SK-N-SH treated with all-trans-retinoic acid at 6 μM for 48 hours (cell line): ENCODE measurements around the gene PARP16.

Experiments
- ARNTL ChIP-seq: fragments of 450-650 bp; formaldehyde crosslinking; IDR thresholded peaks from 2 replicates; pipeline ENCODE4 v1.5.0; 2020; ENCODE audit warnings: low read depth, mild to moderate bottlenecking, moderate library complexity, borderline replicate concordance
- GLIS3 ChIP-seq: fragments of 250-450 bp; sonication (Bioruptor Pico); IDR thresholded peaks from 2 replicates; pipeline ENCODE4 v1.5.0; 2020; ENCODE audit warnings: mild to moderate bottlenecking, moderate library complexity
- ISL1 ChIP-seq: fragments of 250-450 bp; sonication (Bioruptor Pico); IDR thresholded peaks from 2 replicates; pipeline ENCODE4 v2.1.2; 2022; ENCODE audit warnings: mild to moderate bottlenecking, moderate library complexity
- OSR1 ChIP-seq: fragments of 250-450 bp; sonication (Bioruptor Pico); IDR thresholded peaks from 2 replicates; pipeline ENCODE4 v1.8.0; 2022; ENCODE audit warnings: moderate library complexity, mild to moderate bottlenecking, inconsistent platforms
- PPARA ChIP-seq: fragments of 250-450 bp; sonication (Bioruptor Pico); IDR thresholded peaks from 2 replicates; pipeline ENCODE4 v1.5.0; 2020; ENCODE audit warnings: mild to moderate bottlenecking, borderline replicate concordance
- RARB ChIP-seq: fragments of 250-450 bp; sonication (Bioruptor Pico); IDR thresholded peaks from 2 replicates; pipeline ENCODE4 v1.8.0; 2021; ENCODE audit warnings: mild to moderate bottlenecking, moderate library complexity
- SNAI2 ChIP-seq: fragments of 250-450 bp; sonication (Bioruptor Pico); IDR thresholded peaks from 2 replicates; pipeline ENCODE4 v1.5.0; 2020; ENCODE audit warnings: mild to moderate bottlenecking, moderate library complexity
- TCF4 ChIP-seq: fragments of 250-450 bp; sonication (Bioruptor Pico); IDR thresholded peaks from 2 replicates; pipeline ENCODE4 v1.8.0; 2021; ENCODE audit warnings: mild to moderate bottlenecking, moderate library complexity, borderline replicate concordance
- TOX ChIP-seq: fragments of 250-450 bp; sonication (Bioruptor Pico); IDR thresholded peaks from 2 replicates; pipeline ENCODE4 v1.8.0; 2021; ENCODE audit warnings: mild to moderate bottlenecking, moderate library complexity, borderline replicate concordance
- ZNF70 ChIP-seq: fragments of 450-650 bp; formaldehyde crosslinking; IDR thresholded peaks from 2 replicates; pipeline ENCODE4 v1.5.0; 2020; ENCODE audit warnings: mild to moderate bottlenecking, moderate library complexity
- TF ChIP-seq, protein P1 (sequence below): fragments of 250-450 bp; sonication (Bioruptor Pico); IDR thresholded peaks from 2 replicates; pipeline ENCODE4 v1.5.1; 2021; ENCODE audit warnings: mild to moderate bottlenecking, moderate library complexity
- TF ChIP-seq, protein P2 (sequence below): fragments of 250-450 bp; sonication (Bioruptor Pico); IDR thresholded peaks from 2 replicates; pipeline ENCODE4 v1.8.0; 2020; ENCODE audit warnings: mild to moderate bottlenecking, moderate library complexity, borderline replicate concordance

DNA sequence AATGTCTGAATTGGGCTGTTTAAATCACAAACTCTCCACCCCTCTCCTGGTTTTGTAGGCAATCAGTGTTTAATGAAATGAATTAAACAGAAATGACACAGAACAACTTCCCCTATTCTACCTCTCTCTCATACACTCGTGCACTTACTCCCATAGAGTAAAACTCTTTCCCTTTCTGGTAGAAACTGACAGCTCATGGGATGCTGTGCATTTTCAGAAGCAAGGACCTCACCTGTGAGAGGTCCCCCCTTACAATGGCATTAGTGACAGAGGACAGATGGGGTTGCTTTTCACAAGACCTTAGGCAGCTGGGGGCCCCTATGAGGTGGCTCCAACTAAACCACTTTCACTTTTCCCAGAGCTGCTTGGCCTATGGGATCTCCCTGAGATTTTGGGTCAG is 31.9 kb downstream of the PARP16 start:
- no peak for TF ChIP-seq TOX (CRISPR knock-in tag)
- TF ChIP-seq TCF4 (CRISPR knock-in tag) = no peak
- no peak for TF ChIP-seq GLIS3 (CRISPR knock-in tag)
- TF ChIP-seq ARNTL = no peak
- no peak for TF ChIP-seq RARB (CRISPR knock-in tag)
- no peak for TF ChIP-seq SNAI2
- TF ChIP-seq OSR1 (CRISPR knock-in tag) = no peak
- TF ChIP-seq ISL1 (CRISPR knock-in tag) = no peak
- TF ChIP-seq, protein P1, sequence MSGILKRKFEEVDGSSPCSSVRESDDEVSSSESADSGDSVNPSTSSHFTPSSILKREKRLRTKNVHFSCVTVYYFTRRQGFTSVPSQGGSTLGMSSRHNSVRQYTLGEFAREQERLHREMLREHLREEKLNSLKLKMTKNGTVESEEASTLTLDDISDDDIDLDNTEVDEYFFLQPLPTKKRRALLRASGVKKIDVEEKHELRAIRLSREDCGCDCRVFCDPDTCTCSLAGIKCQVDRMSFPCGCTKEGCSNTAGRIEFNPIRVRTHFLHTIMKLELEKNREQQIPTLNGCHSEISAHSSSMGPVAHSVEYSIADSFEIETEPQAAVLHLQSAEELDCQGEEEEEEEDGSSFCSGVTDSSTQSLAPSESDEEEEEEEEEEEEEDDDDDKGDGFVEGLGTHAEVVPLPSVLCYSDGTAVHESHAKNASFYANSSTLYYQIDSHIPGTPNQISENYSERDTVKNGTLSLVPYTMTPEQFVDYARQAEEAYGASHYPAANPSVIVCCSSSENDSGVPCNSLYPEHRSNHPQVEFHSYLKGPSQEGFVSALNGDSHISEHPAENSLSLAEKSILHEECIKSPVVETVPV = no peak
- TF ChIP-seq ZNF70 (CRISPR knock-in tag) = no peak
- TF ChIP-seq PPARA (CRISPR knock-in tag) = no peak
- TF ChIP-seq, protein P2, sequence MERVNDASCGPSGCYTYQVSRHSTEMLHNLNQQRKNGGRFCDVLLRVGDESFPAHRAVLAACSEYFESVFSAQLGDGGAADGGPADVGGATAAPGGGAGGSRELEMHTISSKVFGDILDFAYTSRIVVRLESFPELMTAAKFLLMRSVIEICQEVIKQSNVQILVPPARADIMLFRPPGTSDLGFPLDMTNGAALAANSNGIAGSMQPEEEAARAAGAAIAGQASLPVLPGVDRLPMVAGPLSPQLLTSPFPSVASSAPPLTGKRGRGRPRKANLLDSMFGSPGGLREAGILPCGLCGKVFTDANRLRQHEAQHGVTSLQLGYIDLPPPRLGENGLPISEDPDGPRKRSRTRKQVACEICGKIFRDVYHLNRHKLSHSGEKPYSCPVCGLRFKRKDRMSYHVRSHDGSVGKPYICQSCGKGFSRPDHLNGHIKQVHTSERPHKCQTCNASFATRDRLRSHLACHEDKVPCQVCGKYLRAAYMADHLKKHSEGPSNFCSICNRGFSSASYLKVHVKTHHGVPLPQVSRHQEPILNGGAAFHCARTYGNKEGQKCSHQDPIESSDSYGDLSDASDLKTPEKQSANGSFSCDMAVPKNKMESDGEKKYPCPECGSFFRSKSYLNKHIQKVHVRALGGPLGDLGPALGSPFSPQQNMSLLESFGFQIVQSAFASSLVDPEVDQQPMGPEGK (CRISPR knock-in tag) = no peak
